HCT116 (cell line): ENCODE measurements around the gene APH1B. TPM values are rescaled to one million over a fixed set of nuclear protein-coding genes. Genes with fewer than 3 reads are reported as not detected.

Source experiments
- ATAC-seq: fragments of 200-7000 bp; cut with Tn5 transposase; 2 replicates; pipeline ENCODE4 v1.9.1; 2020; ENCODE audit warnings: mild to moderate bottlenecking, moderate library complexity
- BruUV-seq: library from RNA; stranded (reverse); fragments of 400-500 nt; replicated peaks from 2 replicates; lab custom pipeline; 2021; lab: Mats Ljungman, UMichigan
- CTCF ChIA-PET: fragments of 300-600 bp; sonication (Branson Sonifier 250); formaldehyde crosslinking; loops from one replicate; lab custom pipeline; 2021; ENCODE audit warnings: antibody characterized with exemption; lab: Charles Lee
- POLR2A ChIA-PET: fragments of 300-600, 350-600 bp; sonication (Branson Sonifier 250); formaldehyde crosslinking; loops from one replicate; lab custom pipeline; 2021; ENCODE audit warnings: antibody characterized with exemption; lab: Charles Lee
- RAD21 ChIA-PET, 2 experiments: fragments of 300-600 bp; sonication (Branson Sonifier 250); formaldehyde crosslinking; loops; one replicate each; lab custom pipeline; 2023; ENCODE audit warnings: low total read pairs in 2 of 2; ENCODE audit not compliant: uncharacterized antibody in 2 of 2, unreplicated experiment in 2 of 2, low non-redundant PET in 1 of 2; lab: Charles Lee
- DNase-seq: peaks from one replicate; pipeline ENCODE4 v3.0.0-alpha.2; 2010; ENCODE audit warnings: low read depth, low spot score
- H2AFZ ChIP-seq: fragments of 200-600 bp; shearing (Covaris generic), sonication (generic); 2 replicates; pipeline ENCODE4 v1.6.1; 2017; ENCODE audit warnings: low read depth, mixed run types, mixed read lengths, antibody characterized with exemption, low read length; ENCODE audit not compliant: poor library complexity, severe bottlenecking
- H3K27ac ChIP-seq: 2 replicates; pipeline ENCODE4 v1.5.1; 2012; ENCODE audit warnings: low read depth, low read length
- H3K27me3 ChIP-seq: fragments of 200-600 bp; sonication (generic); 2 replicates; pipeline ENCODE4 v1.6.1; 2016; ENCODE audit warnings: mixed run types, low read length, mixed read lengths; ENCODE audit not compliant: insufficient read depth
- H3K36me3 ChIP-seq, 2 experiments: fragments of 200-500 bp in 1 of 2; fragments of 200-600 bp in 1 of 2; sonication (Bioruptor generic) in 1 of 2; sonication (generic) in 1 of 2; 2 replicates each; pipeline versions ENCODE4 v1.5.1 to v1.6.1; 2014 to 2016; ENCODE audit warnings: low read length in 2 of 2, inconsistent platforms in 1 of 2, mixed read lengths in 1 of 2, mixed run types in 1 of 2; ENCODE audit not compliant: insufficient read depth in 2 of 2, control insufficient read depth in 1 of 2
- H3K4me1 ChIP-seq, 2 experiments: fragments of 200-600 bp in 1 of 2; sonication (generic) in 1 of 2; 2 replicates each; pipeline versions ENCODE4 v1.5.1 to v1.6.1; 2012 to 2017; ENCODE audit warnings: low read length in 2 of 2, inconsistent platforms in 1 of 2, mild to moderate bottlenecking in 1 of 2, mixed read lengths in 1 of 2, mixed run types in 1 of 2, moderate library complexity in 1 of 2; ENCODE audit not compliant: insufficient read depth in 2 of 2, control insufficient read depth in 1 of 2
- H3K4me2 ChIP-seq: fragments of 200-600 bp; sonication (generic); 2 replicates; pipeline ENCODE4 v1.6.1; 2017; ENCODE audit warnings: mixed run types, low read length, mixed read lengths
- H3K4me3 ChIP-seq, 2 experiments: fragments of 200-600 bp in 1 of 2; sonication (generic) in 1 of 2; replicated peaks in 1 of 2; 2 replicates each; pipeline ENCODE4 v1.5.1; 2011 to 2016; ENCODE audit warnings: low read length in 2 of 2, control low read depth in 1 of 2, low read depth in 1 of 2, mild to moderate bottlenecking in 1 of 2, mixed read lengths in 1 of 2, mixed run types in 1 of 2
- H3K79me2 ChIP-seq: fragments of 200-600 bp; sonication (generic); 2 replicates; pipeline ENCODE4 v1.6.1; 2017; ENCODE audit warnings: mild to moderate bottlenecking, mixed run types, low read length, moderate library complexity, mixed read lengths; ENCODE audit not compliant: insufficient read depth
- H3K9ac ChIP-seq: fragments of 200-600 bp; sonication (generic); 2 replicates; pipeline ENCODE4 v1.6.1; 2016; ENCODE audit warnings: low read length, mixed read lengths
- H3K9me2 ChIP-seq: fragments of 200-600 bp; sonication (generic), shearing (Covaris generic); 2 replicates; pipeline ENCODE4 v1.6.1; 2017; ENCODE audit warnings: mixed run types, mild to moderate bottlenecking, moderate library complexity; ENCODE audit not compliant: insufficient read depth
- H3K9me3 ChIP-seq, 2 experiments: fragments of 200-500 bp in 1 of 2; fragments of 200-600 bp in 1 of 2; sonication (Bioruptor generic) in 1 of 2; sonication (generic) in 1 of 2; 2 replicates each; pipeline ENCODE4 v1.6.1; 2014 to 2017; ENCODE audit warnings: low read length in 2 of 2, mixed read lengths in 2 of 2, inconsistent platforms in 1 of 2, low read depth in 1 of 2, mild to moderate bottlenecking in 1 of 2, mixed run types in 1 of 2, moderate library complexity in 1 of 2; ENCODE audit not compliant: control insufficient read depth in 1 of 2, insufficient read depth in 1 of 2
- H4K20me1 ChIP-seq: fragments of 200-600 bp; sonication (generic), shearing (Covaris generic); 2 replicates; pipeline ENCODE4 v1.6.1; 2017; ENCODE audit warnings: mixed run types, mild to moderate bottlenecking, moderate library complexity; ENCODE audit not compliant: insufficient read depth
- CBX3 ChIP-seq: IDR thresholded peaks from 2 replicates; pipeline ENCODE4 v1.6.1; 2012; ENCODE audit warnings: low read depth
- CEBPB ChIP-seq: IDR thresholded peaks from 2 replicates; pipeline ENCODE4 v1.6.1; 2012; ENCODE audit warnings: low read depth
- ELF1 ChIP-seq: IDR thresholded peaks from 2 replicates; pipeline ENCODE4 v1.6.1; 2012; ENCODE audit warnings: low read depth, borderline replicate concordance
- EZH2phosphoT487 ChIP-seq: fragments of 200-600 bp; IDR thresholded peaks from 2 replicates; pipeline ENCODE4 v1.6.1; 2018; ENCODE audit warnings: antibody characterized with exemption, borderline replicate concordance
- FOSL1 ChIP-seq: IDR thresholded peaks from 2 replicates; pipeline ENCODE4 v1.6.1; 2012; ENCODE audit warnings: low read depth
- JUND ChIP-seq: IDR thresholded peaks from 2 replicates; pipeline ENCODE4 v1.6.1; 2012
- POLR2A ChIP-seq: IDR thresholded peaks from 2 replicates; pipeline ENCODE4 v1.7.0; 2011; ENCODE audit warnings: borderline replicate concordance; ENCODE audit not compliant: insufficient read depth, insufficient read length; ENCODE audit errors: extremely low read depth
- RAD21 ChIP-seq: IDR thresholded peaks from 2 replicates; pipeline ENCODE4 v1.6.1; 2012; ENCODE audit warnings: low read depth, mild to moderate bottlenecking
- TCF7L2 ChIP-seq: IDR thresholded peaks from 2 replicates; pipeline ENCODE4 v1.7.0; 2011; ENCODE audit warnings: borderline replicate concordance, inconsistent platforms; ENCODE audit not compliant: insufficient read depth, insufficient read length; ENCODE audit errors: extremely low read depth
- YY1 ChIP-seq: IDR thresholded peaks from 2 replicates; pipeline ENCODE4 v1.6.1; 2011; ENCODE audit warnings: low read length, low read depth, moderate library complexity, mild to moderate bottlenecking; ENCODE audit not compliant: insufficient replicate concordance; ENCODE audit errors: extremely low read depth
- ZNF274 ChIP-seq: fragments of 200-500 bp; sonication (Bioruptor generic); IDR thresholded peaks from 2 replicates; pipeline ENCODE4 v1.6.1; 2014; ENCODE audit warnings: mild to moderate bottlenecking, low read depth, low read length, inconsistent platforms
- intact Hi-C: fragments of 100-400 bp; cut with micrococcal nuclease; formaldehyde crosslinking; loops from 2 replicates; pipeline ENCODE4 v1.10.0; 2022
- total RNA-seq: library from RNA; stranded (reverse); gene quantifications from one replicate; pipeline ENCODE4 v1.2.1, GENCODE V29; 2021; ENCODE audit not compliant: unreplicated experiment
- TF ChIP-seq, protein P1 (sequence below): IDR thresholded peaks from 2 replicates; pipeline ENCODE4 v1.6.1; 2012
- TF ChIP-seq, protein P2 (sequence below): IDR thresholded peaks from 2 replicates; pipeline ENCODE4 v1.6.1; 2011; ENCODE audit warnings: mild to moderate bottlenecking, low read length, moderate library complexity; ENCODE audit not compliant: insufficient replicate concordance; ENCODE audit errors: extremely low read depth
- TF ChIP-seq, protein P3 (sequence below), 3 experiments: fragments of 200-600 bp in 1 of 3; sonication (generic) in 1 of 3; IDR thresholded peaks in 2 of 3; conservative IDR thresholded peaks in 1 of 3; 2 replicates each; pipeline ENCODE4 v1.5.1; 2012 to 2017; ENCODE audit warnings: low read depth in 2 of 3, low read length in 2 of 3, antibody characterized with exemption in 1 of 3, borderline replicate concordance in 1 of 3, control low read depth in 1 of 3, mild to moderate bottlenecking in 1 of 3, mixed read lengths in 1 of 3, mixed run types in 1 of 3, moderate library complexity in 1 of 3; ENCODE audit not compliant: insufficient read depth in 1 of 3

APH1B gene
- total RNA-seq, 1 experiment from 2014 or later, result 8.5 TPM

DNA sequence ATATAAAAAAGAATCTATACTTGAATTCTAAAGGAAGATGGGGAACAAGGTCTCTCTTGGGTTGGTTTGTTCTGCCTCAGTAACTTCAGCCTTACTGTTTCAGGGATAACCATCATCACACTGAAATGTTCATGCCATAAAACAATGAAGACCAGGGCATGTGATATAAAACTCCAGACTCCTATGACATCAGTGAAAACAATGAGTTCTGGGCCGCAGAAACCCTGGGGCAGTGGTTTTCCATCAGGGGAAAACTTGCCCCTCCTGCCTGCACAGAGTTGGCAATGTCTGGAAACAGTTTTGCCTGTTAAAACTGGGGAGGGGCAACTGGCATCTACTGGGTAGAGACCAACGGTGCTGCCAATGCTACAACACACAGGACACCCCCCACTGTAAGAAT is 57.4 kb downstream of the APH1B start:
- no peak for TF ChIP-seq POLR2A
- TF ChIP-seq EZH2phosphoT487, result no peak
- TF ChIP-seq, protein P1, sequence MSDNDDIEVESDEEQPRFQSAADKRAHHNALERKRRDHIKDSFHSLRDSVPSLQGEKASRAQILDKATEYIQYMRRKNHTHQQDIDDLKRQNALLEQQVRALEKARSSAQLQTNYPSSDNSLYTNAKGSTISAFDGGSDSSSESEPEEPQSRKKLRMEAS, result no peak
- no peak for TF ChIP-seq ELF1
- no peaks in the 10 kb centered on the region for H3K79me2 ChIP-seq
- H3K9me3 ChIP-seq, result no peaks in the 10 kb centered on the region
- no peak overlapping the region for H3K4me2 ChIP-seq
- H3K27me3 ChIP-seq, result no peaks in the 10 kb centered on the region
- no peaks in the 10 kb centered on the region for H4K20me1 ChIP-seq
- H3K9me2 ChIP-seq, result no peaks in the 10 kb centered on the region
- intact Hi-C loops, result no loop called here
- H3K9ac ChIP-seq, result no peak overlapping the region
- no peak overlapping the region for H3K4me3 ChIP-seq
- BruUV-seq, result no TSS peak
- no peak overlapping the region for H2AFZ ChIP-seq
- H3K36me3 ChIP-seq, result no peaks in the 10 kb centered on the region
- H3K4me1 ChIP-seq, result peaks cover 0 to 16% of the 10 kb centered on the region in 2 experiments; a peak in 2 of 4 replicates
- ChIA-PET POLR2A (no interaction called here), RAD21 (no interaction called here), CTCF (no interaction called here)
- DNase-seq, result no peak
- ATAC-seq, result no peak
- H3K27ac ChIP-seq, result no peak overlapping the region

DNA sequence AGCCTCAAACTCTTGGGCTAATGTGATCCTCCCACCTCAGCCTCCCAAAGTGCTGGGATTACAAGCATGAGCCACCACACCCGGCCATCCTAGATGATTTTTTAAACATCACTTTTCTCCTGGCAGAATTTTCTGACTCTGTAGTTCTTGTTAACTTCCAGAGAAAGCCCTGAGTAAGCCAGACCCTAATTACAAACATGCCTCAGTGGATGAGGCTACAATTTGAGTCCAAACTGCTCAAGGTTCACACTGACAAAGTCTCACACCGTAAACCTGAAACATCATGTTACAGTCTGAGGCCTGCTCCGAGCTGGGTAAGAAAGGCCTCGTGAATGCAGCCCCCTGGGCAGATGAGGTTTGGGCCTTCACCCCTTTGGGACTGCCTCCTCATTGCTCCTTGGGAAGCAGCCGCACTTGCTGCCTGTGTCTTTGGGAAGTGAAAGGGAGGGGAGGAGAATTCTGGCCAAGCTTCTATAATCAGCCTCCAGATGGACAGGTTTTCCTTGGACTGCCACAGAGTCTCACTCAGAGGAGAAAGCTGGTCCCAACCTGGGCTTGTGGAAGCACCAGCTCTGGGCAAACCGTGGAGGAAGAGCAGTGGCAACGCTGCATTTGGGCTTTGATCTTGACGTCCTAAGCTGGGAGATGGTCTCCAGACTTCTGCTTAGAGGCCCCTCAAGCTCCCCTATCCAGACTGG is 58.3 kb downstream of the APH1B start:
- no peak for ATAC-seq
- ChIA-PET RAD21 (no interaction called here), CTCF (no interaction called here), POLR2A (no interaction called here)
- Histone ChIP-seq H3K4me3 (no peak overlapping the region), H3K27me3 (no peaks in the 10 kb centered on the region), H3K9me2 (no peaks in the 10 kb centered on the region), H2AFZ (no peak overlapping the region), H3K4me2 (no peak overlapping the region), H3K36me3 (no peaks in the 10 kb centered on the region), H4K20me1 (no peaks in the 10 kb centered on the region), H3K9ac (no peak overlapping the region), H3K9me3 (no peaks in the 10 kb centered on the region), H3K27ac (no peak overlapping the region), H3K79me2 (no peaks in the 10 kb centered on the region), H3K4me1 (peaks cover 0 to 16% of the 10 kb centered on the region in 2 experiments; a peak in 2 of 4 replicates)
- intact Hi-C loops, result no loop called here
- no peak for DNase-seq
- BruUV-seq, result no TSS peak
- no peak for TF ChIP-seq RAD21
- TF ChIP-seq CEBPB, result no peak
- TF ChIP-seq CBX3, result no peak
- no peak for TF ChIP-seq FOSL1
- TF ChIP-seq, protein P2, sequence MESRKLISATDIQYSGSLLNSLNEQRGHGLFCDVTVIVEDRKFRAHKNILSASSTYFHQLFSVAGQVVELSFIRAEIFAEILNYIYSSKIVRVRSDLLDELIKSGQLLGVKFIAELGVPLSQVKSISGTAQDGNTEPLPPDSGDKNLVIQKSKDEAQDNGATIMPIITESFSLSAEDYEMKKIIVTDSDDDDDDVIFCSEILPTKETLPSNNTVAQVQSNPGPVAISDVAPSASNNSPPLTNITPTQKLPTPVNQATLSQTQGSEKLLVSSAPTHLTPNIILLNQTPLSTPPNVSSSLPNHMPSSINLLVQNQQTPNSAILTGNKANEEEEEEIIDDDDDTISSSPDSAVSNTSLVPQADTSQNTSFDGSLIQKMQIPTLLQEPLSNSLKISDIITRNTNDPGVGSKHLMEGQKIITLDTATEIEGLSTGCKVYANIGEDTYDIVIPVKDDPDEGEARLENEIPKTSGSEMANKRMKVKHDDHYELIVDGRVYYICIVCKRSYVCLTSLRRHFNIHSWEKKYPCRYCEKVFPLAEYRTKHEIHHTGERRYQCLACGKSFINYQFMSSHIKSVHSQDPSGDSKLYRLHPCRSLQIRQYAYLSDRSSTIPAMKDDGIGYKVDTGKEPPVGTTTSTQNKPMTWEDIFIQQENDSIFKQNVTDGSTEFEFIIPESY, result no peak
- no peak for TF ChIP-seq JUND
- no peak for TF ChIP-seq POLR2A
- TF ChIP-seq, protein P1, result no peak
- TF ChIP-seq, protein P3, sequence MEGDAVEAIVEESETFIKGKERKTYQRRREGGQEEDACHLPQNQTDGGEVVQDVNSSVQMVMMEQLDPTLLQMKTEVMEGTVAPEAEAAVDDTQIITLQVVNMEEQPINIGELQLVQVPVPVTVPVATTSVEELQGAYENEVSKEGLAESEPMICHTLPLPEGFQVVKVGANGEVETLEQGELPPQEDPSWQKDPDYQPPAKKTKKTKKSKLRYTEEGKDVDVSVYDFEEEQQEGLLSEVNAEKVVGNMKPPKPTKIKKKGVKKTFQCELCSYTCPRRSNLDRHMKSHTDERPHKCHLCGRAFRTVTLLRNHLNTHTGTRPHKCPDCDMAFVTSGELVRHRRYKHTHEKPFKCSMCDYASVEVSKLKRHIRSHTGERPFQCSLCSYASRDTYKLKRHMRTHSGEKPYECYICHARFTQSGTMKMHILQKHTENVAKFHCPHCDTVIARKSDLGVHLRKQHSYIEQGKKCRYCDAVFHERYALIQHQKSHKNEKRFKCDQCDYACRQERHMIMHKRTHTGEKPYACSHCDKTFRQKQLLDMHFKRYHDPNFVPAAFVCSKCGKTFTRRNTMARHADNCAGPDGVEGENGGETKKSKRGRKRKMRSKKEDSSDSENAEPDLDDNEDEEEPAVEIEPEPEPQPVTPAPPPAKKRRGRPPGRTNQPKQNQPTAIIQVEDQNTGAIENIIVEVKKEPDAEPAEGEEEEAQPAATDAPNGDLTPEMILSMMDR (IDR thresholded peaks at IDR 0.05 in 2 of 3, conservative IDR thresholded peaks at IDR 0.05 in 1 of 3; ENCODE audit: borderline replicate concordance in 1 of 3, insufficient read depth in 1 of 3, low read depth in 2 of 3, low read length in 2 of 3), result no peak
- TF ChIP-seq TCF7L2, result no peak
- no peak for TF ChIP-seq EZH2phosphoT487
- no peak for TF ChIP-seq ZNF274
- TF ChIP-seq YY1, result no peak
